GM06990 (cell line): ENCODE data around the gene PLB1.

Source experiments
- DNase-seq: peaks from one replicate; pipeline ENCODE4 v3.0.0-alpha.2; 2011; ENCODE audit not compliant: insufficient read length; ENCODE audit errors: extremely low read depth
- H3K27me3 ChIP-seq: replicated peaks from 2 replicates; pipeline ENCODE4 v1.6.0; 2011; ENCODE audit warnings: low read length; ENCODE audit not compliant: control insufficient read depth, insufficient read depth
- H3K36me3 ChIP-seq: 2 replicates; pipeline ENCODE4 v1.5.1; 2011; ENCODE audit warnings: low read length; ENCODE audit not compliant: control insufficient read depth, insufficient read depth
- H3K4me3 ChIP-seq: replicated peaks from 2 replicates; pipeline ENCODE4 v1.5.1; 2011; ENCODE audit warnings: low read depth, mild to moderate bottlenecking, control low read depth, low read length
- CTCF ChIP-seq: IDR thresholded peaks from 2 replicates; pipeline ENCODE4 v1.5.1; 2011; ENCODE audit warnings: low read length, control low read depth, mild to moderate bottlenecking, inconsistent platforms; ENCODE audit not compliant: insufficient read depth, poor library complexity, severe bottlenecking

PLB1 gene

GRCh38 chr2:28643327-28643726 is 147.5 kb downstream of the PLB1 start:
- Histone ChIP-seq H3K27me3 (no peaks in the 10 kb centered on the region), H3K4me3 (no peak overlapping the region), H3K36me3 (no peaks in the 10 kb centered on the region)
- no peak for DNase-seq
- TF ChIP-seq CTCF, result no peak

GRCh38 chr2:28643911-28644334 is 148.1 kb downstream of the PLB1 start:
- no peak overlapping the region for H3K4me3 ChIP-seq
- H3K27me3 ChIP-seq, result no peaks in the 10 kb centered on the region
- H3K36me3 ChIP-seq, result no peaks in the 10 kb centered on the region
- DNase-seq, result no peak
- TF ChIP-seq CTCF, result no peak

- Histone ChIP-seq H3K36me3 (no peaks in the 10 kb centered on the region), H3K27me3 (no peaks in the 10 kb centered on the region), H3K4me3 (no peak overlapping the region)
- TF ChIP-seq CTCF, result no peak
- DNase-seq, result no peak
Measured at GRCh38 chr2:28644760-28645159, 148.9 kb downstream of the PLB1 start.

- Histone ChIP-seq H3K4me3 (no peak overlapping the region), H3K36me3 (no peaks in the 10 kb centered on the region), H3K27me3 (no peaks in the 10 kb centered on the region)
- no peak for DNase-seq
- TF ChIP-seq CTCF, result no peak
Measured at GRCh38 chr2:28645553-28645952, 149.7 kb downstream of the PLB1 start.

GRCh38 chr2:28647682-28648081 is 151.8 kb downstream of the PLB1 start:
- H3K27me3 ChIP-seq, result no peaks in the 10 kb centered on the region
- TF ChIP-seq CTCF, result no peak
- no peaks in the 10 kb centered on the region for H3K36me3 ChIP-seq
- DNase-seq, result no peak
- no peak overlapping the region for H3K4me3 ChIP-seq

- no peak for TF ChIP-seq CTCF
- Histone ChIP-seq H3K27me3 (no peaks in the 10 kb centered on the region), H3K36me3 (no peaks in the 10 kb centered on the region), H3K4me3 (no peak overlapping the region)
- DNase-seq, result no peak
Measured at GRCh38 chr2:28648147-28648546, 152.3 kb downstream of the PLB1 start.
